ENCODE data around the gene ATXN7L3.
A peak's percentile ranks its signal among the peaks of the same experiment; 100 is the strongest.

The ATXN7L3 gene

GRCh38 chr17:44200478-44201155 lies 933 bp upstream of the ATXN7L3 start:
- no peak for DNase-seq

DNA sequence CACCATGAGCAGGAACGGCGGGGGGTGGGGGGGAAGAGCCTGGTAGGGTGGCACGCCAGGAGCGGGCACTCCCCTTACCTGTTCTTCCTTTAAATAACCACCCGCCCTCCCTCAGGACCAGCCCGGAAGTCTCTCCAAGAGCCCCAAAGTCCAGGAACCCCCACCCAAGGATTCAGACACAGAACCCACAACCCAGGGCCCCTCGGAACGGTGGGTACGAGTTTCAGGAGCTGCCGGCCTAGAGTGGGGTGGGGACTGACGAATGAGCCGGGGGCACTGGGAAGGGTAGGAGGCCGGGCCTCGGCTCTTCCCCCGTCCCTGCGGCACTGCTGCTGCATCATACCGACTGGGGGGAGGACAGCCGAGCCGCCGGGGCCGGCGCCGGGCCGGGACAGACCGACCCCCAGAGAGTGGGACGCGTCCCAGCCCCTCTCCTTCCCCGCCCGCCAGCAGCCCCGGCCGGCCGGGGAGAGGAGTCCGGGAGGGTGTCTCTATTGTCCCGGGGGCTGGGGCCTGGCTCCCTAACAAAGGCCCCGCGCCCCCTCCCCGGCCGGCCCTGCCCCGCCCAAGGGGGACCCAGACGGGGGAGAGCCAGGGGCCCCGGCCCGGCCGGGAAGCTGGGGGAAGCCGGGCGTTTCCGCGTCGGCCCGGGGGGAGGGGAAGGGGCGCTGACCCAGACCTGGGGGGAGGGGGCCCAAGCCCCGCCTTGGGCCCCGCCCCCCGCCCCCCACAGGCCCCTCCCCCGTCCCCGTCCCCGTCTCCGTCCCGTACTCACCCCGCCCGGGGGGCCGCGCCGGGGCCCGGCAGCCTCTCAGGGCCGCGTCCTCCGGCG lies 747 bp downstream of the ATXN7L3 start:
- peak; percentile 83 for DNase-seq

- DNase-seq, result no peak
Observed at GRCh38 chr17:44197980-44198720, 1.5 kb downstream of the ATXN7L3 start.

- no peak for DNase-seq
Observed at GRCh38 chr17:44197107-44197506, 2.6 kb downstream of the ATXN7L3 start.

DNA sequence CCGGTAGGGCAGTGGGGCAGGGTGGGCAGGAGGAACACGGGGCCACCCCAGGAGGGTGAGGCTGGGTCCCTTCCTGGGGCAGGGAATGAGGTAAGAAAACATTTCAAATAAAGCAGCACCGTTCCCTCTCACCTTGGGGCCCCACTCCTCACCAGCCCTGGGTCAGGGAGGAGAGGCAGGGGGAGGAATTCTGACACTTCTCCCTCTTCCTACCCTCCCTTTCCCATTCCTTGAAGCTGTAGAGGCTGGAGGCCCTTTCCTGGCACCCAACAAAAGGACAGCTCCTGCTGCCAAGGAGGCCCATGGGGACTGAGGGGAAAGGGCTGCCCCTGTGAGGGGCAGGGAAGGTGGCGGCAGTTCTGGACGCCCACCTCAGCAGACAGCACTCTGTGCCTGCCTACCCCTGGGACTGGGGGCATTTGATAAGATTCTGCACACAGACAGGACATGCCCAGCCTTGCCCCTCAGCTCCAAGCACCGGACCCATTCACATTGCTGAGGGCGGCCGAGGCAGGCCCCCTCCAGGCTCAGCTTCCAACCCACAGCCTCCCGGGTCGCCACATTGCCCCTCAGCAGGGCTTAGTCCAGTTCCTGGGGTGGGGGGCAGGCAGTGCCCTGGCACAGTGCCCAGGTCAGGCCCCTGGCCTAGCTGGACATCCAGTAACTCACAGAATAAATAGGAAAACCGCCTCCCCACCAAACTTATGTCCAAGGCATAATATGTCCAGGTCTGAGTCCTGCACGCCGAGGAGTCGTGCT lies 6.2 kb downstream of the ATXN7L3 start:
- DNase-seq, result no peak

GRCh38 chr17:44192750-44193149 lies 6.9 kb downstream of the ATXN7L3 start:
- DNase-seq, result no peak

DNA sequence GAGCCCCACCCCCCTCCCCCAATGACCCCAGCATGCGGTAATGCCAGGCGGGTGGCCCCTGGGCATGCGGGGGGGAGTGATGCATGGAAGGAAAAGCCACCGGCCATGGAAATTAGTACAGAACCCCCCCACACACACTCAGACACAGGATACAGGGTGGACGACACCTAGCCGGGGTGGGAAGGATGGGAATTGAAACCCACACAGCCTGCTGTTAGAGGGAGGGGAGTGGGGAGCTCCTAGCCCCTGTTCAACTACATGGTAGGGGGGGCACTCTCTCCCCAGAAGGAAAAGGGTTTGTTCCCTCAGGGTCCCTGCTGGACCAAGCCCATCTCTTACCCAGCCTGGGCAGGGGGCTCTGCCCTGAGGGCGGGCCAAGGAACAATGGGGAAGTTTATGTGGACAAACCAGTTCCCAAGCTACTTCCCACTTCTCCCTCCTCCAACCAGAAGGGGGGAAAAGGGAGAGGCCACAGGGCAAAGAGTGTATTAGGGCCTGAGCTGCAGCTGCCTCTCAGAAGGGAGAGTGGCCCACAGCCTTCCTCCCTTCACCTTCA lies 7.7 kb downstream of the ATXN7L3 start:
- DNase-seq, result no peak

DNA sequence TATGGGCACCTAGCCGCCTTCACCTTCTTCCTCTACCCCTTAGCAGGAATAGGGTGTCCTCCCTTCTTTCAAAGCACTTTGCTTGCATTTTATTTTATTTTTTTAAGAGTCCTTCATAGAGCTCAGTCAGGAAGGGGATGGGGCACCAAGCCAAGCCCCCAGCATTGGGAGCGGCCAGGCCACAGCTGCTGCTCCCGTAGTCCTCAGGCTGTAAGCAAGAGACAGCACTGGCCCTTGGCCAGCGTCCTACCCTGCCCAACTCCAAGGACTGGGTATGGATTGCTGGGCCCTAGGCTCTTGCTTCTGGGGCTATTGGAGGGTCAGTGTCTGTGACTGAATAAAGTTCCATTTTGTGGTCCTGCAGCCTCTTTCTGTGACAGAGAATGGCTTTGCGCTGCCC lies 8.3 kb downstream of the ATXN7L3 start:
- no peak for DNase-seq

DNA sequence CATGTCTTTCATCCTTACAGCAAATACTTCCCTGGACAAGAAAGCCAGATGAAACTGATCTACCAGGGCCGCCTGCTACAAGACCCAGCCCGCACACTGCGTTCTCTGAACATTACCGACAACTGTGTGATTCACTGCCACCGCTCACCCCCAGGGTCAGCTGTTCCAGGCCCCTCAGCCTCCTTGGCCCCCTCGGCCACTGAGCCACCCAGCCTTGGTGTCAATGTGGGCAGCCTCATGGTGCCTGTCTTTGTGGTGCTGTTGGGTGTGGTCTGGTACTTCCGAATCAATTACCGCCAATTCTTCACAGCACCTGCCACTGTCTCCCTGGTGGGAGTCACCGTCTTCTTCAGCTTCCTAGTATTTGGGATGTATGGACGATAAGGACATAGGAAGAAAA lies 9.2 kb downstream of the ATXN7L3 start:
- no peak for DNase-seq

DNA sequence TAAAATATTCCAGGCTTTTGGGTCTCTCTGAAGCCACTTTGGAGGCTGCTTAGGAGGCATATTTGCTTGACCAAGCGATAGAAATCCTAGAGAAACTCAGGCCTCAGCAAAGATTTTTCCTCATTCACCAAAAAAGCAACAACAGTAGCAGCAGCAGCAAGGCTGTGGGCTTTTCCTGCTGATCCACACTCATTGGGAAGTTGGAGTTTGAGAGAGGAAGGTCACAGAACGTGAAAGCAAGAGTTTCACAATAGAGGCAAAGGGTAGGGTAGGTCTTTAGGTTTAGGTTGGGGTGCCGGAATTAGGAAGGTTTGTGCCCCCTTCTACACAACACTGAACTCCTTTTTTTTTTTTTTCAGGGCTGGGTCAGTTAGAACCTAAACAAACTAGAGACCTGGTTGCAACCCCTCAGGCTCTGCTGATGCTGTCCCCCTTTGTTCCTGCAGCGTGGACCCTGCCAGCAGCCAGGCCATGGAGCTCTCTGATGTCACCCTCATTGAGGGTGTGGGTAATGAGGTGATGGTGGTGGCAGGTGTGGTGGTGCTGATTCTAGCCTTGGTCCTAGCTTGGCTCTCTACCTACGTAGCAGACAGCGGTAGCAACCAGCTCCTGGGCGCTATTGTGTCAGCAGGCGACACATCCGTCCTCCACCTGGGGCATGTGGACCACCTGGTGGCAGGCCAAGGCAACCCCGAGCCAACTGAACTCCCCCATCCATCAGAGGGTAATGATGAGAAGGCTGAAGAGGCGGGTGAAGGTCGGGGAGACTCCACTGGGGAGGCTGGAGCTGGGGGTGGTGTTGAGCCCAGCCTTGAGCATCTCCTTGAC lies 10.9 kb downstream of the ATXN7L3 start:
- no peak for DNase-seq

DNA sequence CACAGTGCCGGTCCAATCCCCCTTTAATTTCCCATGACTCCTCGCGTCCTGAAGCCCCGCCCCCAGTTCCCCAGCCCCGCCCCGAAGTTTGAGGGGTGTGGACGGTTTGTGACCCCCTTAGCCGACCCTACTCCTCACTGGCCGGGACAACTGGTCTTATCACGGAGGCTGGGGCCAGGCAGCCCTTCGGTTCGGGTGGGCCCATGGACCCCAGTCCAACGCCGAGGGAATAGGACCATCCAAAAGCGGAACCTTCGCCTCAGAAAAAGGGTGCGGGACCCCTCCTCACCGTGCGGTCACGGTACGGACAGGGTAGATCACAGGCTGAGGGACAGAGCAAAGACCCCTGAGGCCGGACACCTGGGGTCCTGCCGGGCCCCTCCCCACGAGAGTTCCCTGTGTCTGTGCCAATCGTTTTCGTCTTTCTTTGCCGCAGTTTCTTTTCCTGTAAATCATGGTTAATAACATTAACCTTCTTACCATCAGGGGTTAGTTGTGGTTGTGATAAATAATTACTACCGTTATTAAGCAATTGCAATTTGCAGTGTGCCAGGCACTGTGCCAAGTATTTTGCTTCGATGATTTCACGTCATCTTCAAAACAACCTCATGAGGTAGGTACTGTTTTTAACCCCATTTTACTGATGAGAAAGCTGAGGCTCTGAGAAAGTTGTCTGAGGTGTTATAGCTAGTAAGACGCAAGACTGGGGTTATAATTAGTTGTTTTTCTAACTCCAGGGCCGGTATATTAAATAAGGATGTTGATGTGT lies 12.4 kb downstream of the ATXN7L3 start:
- no peak for DNase-seq

GRCh38 chr17:44186307-44187130 lies 13.2 kb downstream of the ATXN7L3 start, which contains the start of gene TMUB2:
TMUB2 (plus strand) TSS chr17:44186972; CDS start chr17:44187709, 737 bp downstream.
- DNase-seq, result peak; percentile 100

- no peak for DNase-seq
Observed at GRCh38 chr17:44184212-44184810, 15.4 kb downstream of the ATXN7L3 start.

DNA sequence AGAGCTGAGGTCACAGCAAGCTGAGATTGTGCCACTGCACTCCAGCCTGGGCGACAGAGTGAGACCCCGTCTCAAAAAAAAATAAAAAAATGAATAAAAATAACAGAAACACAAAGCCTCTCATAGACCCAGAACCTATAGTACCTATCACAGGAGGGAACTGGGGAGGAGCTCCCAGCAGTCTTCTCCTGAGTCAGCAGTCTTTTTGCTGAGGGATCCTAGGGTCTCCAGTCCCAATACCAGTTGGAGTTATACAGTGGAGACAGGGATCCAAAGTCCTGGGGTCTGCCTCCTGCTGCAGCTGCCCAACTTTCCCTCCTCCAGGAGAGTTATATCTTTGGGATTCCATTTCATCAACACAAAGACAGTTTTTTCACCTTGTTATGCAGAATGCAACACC lies 16.7 kb downstream of the ATXN7L3 start:
- DNase-seq, result no peak

DNA sequence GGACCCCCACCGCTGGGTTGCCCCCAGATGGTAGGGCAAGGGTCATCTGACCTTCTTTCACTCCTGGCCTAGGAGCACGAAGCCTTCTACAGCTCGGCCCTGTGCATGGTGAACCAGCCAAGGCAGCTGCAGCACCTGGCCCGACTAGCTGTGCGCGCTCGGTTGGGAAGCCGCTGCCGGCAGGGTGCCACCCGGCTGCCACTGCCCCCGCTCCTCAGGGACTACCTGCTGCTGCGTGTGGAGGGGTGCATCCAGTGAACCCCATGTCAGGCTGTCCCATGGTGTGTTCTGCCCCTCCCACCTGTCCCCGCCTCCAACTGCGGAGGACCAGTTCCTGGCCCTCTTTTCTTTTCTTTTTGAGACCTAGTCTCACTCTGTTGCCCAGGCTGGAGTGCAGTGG lies 21.6 kb downstream of the ATXN7L3 start:
- DNase-seq, result no peak

DNA sequence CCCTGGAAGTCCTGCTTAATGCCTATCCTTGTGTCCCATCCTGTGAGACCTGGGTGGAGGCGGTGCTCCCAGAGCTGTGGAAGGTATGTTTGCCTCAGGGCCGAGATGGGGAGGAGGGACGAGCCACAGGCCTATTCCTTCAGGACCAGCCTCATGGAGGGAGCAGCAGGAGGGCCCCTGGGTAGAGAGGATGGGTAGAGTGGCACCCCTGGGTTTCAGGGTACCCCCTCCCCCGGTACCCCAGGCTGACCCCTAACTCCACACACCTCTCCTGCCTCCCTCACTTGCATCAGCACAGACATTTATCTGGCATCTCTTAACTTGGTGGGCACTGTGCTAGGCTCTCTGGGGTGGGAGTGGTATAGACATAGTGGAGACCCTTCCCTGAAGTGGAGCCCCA lies 22.0 kb downstream of the ATXN7L3 start:
- no peak for DNase-seq

DNA sequence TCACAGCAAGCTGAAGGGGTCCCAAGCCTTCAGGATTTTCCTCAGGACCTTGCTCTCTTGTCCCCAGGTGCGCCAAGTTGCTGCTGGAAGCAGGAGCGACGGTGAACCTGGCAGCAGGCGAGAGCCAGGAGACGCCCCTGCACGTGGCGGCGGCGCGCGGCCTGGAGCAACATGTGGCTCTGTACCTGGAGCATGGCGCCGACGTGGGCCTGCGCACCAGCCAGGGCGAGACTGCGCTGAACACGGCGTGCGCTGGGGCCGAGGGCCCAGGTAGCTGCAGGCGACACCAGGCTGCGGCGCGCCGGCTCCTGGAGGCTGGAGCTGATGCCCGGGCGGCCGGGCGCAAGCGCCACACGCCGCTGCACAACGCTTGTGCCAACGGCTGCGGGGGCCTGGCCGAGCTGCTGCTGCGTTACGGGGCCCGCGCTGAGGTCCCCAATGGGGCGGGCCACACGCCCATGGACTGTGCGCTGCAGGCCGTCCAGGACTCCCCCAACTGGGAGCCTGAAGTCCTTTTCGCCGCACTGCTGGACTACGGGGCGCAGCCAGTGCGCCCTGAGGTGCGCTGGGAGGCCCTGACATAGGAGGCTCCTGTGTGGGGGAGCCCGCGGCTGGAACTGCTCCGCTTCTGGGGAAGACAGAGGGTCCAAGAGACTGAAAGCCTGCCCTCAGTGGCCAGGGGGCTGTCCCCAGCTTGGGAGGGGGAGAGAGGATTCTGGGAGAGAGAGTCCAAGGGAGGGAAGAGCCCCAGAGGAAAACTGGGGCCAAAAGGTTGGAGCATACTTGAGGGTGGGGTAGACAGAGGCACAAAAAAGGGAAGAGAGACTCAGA lies 22.8 kb downstream of the ATXN7L3 start:
- DNase-seq, result no peak

DNA sequence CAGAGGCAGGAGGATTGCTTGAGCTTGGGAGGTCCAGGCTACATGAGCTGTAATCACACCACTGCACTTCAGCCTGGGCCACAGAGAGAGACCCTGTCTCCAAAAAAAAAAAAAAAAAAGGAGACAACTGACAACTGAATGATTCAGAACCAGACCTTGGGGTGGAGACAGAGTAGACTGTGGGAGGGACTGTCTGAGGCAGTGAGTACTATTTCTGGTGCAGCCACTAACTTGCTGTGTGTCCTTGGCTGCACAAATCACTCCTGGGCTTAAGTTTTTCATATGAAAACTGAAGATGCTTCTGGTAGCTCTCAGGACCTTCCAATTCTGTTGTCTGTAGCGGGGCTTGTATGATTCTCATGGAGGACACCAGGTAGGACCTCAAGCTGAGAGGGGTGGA lies 23.4 kb downstream of the ATXN7L3 start:
- DNase-seq, result no peak

- DNase-seq, result no peak
Observed at GRCh38 chr17:44174427-44174826, 25.3 kb downstream of the ATXN7L3 start.
